Thyroid gland (tissue), 4 donors: ENCODE measurements around the gene COL4A4. TPM values are rescaled to one million over a fixed set of nuclear protein-coding genes. Genes with fewer than 3 reads are reported as not detected.

Experiments
- DNase-seq, 2 donors: peaks; one replicate each; pipeline ENCODE4 v3.0.0-alpha.2; 2019
- H3K27ac ChIP-seq, 3 donors: fragments of 200-600 bp; sonication (generic); 1 replicate in 2 of 3; 2 replicates in 1 of 3; pipeline ENCODE4 v1.5.1; 2016 to 2019; ENCODE audit warnings: mild to moderate bottlenecking in 1 of 3, moderate library complexity in 1 of 3
- H3K27me3 ChIP-seq: fragments of 200-600 bp; sonication (generic); one replicate; pipeline ENCODE4 v1.5.1; 2019
- H3K36me3 ChIP-seq, 2 donors: fragments of 200-600 bp; sonication (generic); one replicate each; pipeline ENCODE4 v1.5.1; 2016 to 2019
- H3K4me1 ChIP-seq, 2 donors: fragments of 200-600 bp; sonication (generic); one replicate each; pipeline ENCODE4 v1.5.1; 2017 to 2019
- H3K4me3 ChIP-seq, 3 donors: fragments of 200-600 bp; sonication (generic); replicated peaks in 1 of 3; 1 replicate in 2 of 3; 2 replicates in 1 of 3; pipeline ENCODE4 v1.5.1; 2016; ENCODE audit warnings: mild to moderate bottlenecking in 1 of 3
- H3K9me3 ChIP-seq: fragments of 200-600 bp; sonication (generic); one replicate; pipeline ENCODE4 v1.5.1; 2017
- CTCF ChIP-seq, 6 experiments: fragments of 200-600 bp in 3 of 6; fragments of 450-650 bp in 3 of 6; sonication (generic) in 3 of 6; IDR thresholded peaks; one replicate each; pipeline ENCODE4 v1.5.1; 2016 to 2019; ENCODE audit warnings: antibody characterized with exemption in 6 of 6, mild to moderate bottlenecking in 2 of 6, inconsistent platforms in 1 of 6, moderate library complexity in 1 of 6
- POLR2A ChIP-seq, 2 donors: fragments of 450-650 bp; IDR thresholded peaks; one replicate each; pipeline ENCODE4 v1.6.1; 2017; ENCODE audit warnings: antibody characterized with exemption in 2 of 2, mild to moderate bottlenecking in 2 of 2, moderate library complexity in 1 of 2
- WGBS, 2 donors: methylation state at CpG; one replicate each; pipeline ENCODE4 v1.1.5; 2017; 5-methylcytosine and 5-hydroxymethylcytosine counted together
- intact Hi-C: fragments of 100-400 bp; cut with DNase I; formaldehyde crosslinking; loops from one replicate; pipeline ENCODE4 v1.15.1; 2023
- total RNA-seq, 4 donors: library from RNA; depleted of rRNA; stranded (reverse); fragments of >200 nt; gene quantifications; one replicate each; pipeline ENCODE4 v1.2.3, GENCODE V29; 2016

The COL4A4 gene
- total RNA-seq, 4 donors from 2014 or later: 16.5 to 41.7 (median 34.2) TPM

GRCh38 chr2:227035711-227036367 is 128.2 kb downstream of the COL4A4 start:
- Histone ChIP-seq H3K36me3 (peaks cover 0 to 3% of the 10 kb centered on the region in 2 donors), H3K27me3 (no peaks in the 10 kb centered on the region), H3K4me3 (no peak overlapping the region), H3K27ac (no peak overlapping the region), H3K4me1 (no peaks in the 10 kb centered on the region), H3K9me3 (no peaks in the 10 kb centered on the region)
- TF ChIP-seq POLR2A (IDR thresholded peaks at IDR 0.05) (no peak), CTCF (IDR thresholded peaks at IDR 0.05) (no peak)
- 65% methylated on average over 7 of the region's 7 CpGs for WGBS, 2 donors
- intact Hi-C loops: no loop called here
- no peak for DNase-seq

GRCh38 chr2:227033471-227034148 is 130.4 kb downstream of the COL4A4 start:
- Histone ChIP-seq H3K4me3 (no peak overlapping the region), H3K4me1 (no peaks in the 10 kb centered on the region), H3K36me3 (peaks cover 0 to 3% of the 10 kb centered on the region in 2 donors), H3K9me3 (no peaks in the 10 kb centered on the region), H3K27ac (no peak overlapping the region), H3K27me3 (no peaks in the 10 kb centered on the region)
- TF ChIP-seq CTCF (IDR thresholded peaks at IDR 0.05) (peak in 3 of 6 experiments; percentile 26 to 63 (median 29)), POLR2A (IDR thresholded peaks at IDR 0.05) (no peak)
- 61 to 64% methylated on average over 16 of the region's 16 CpGs for WGBS, 2 donors
- DNase-seq: peak; percentile 13 to 40
- intact Hi-C loops: no loop called here

GRCh38 chr2:227031379-227031778 is 132.6 kb downstream of the COL4A4 start:
- Histone ChIP-seq H3K27me3 (no peaks in the 10 kb centered on the region), H3K9me3 (no peaks in the 10 kb centered on the region), H3K4me3 (no peak overlapping the region), H3K36me3 (peaks cover 0 to 3% of the 10 kb centered on the region in 2 donors), H3K4me1 (no peaks in the 10 kb centered on the region), H3K27ac (no peak overlapping the region)
- intact Hi-C loops: no loop called here
- 64 to 88% methylated on average over 3 of the region's 3 CpGs for WGBS, 2 donors
- DNase-seq: no peak
- TF ChIP-seq POLR2A (IDR thresholded peaks at IDR 0.05) (no peak), CTCF (IDR thresholded peaks at IDR 0.05) (no peak)

GRCh38 chr2:227030789-227031188 is 133.2 kb downstream of the COL4A4 start:
- Histone ChIP-seq H3K4me3 (no peak overlapping the region), H3K4me1 (no peaks in the 10 kb centered on the region), H3K27me3 (no peaks in the 10 kb centered on the region), H3K9me3 (no peaks in the 10 kb centered on the region), H3K36me3 (peaks cover 0 to 3% of the 10 kb centered on the region in 2 donors), H3K27ac (no peak overlapping the region)
- no peak for DNase-seq
- 75 to 88% methylated on average over 2 of the region's 2 CpGs for WGBS, 2 donors
- intact Hi-C loops: no loop called here
- TF ChIP-seq POLR2A (IDR thresholded peaks at IDR 0.05) (no peak), CTCF (IDR thresholded peaks at IDR 0.05) (no peak)

- no peak overlapping the region for H3K27ac ChIP-seq
- H3K27me3 ChIP-seq: no peaks in the 10 kb centered on the region
- 86 to 94% methylated on average over 3 of the region's 3 CpGs for WGBS, 2 donors
- H3K4me3 ChIP-seq: no peak overlapping the region
- no peaks in the 10 kb centered on the region for H3K4me1 ChIP-seq
- TF ChIP-seq POLR2A (IDR thresholded peaks at IDR 0.05) (no peak), CTCF (IDR thresholded peaks at IDR 0.05) (no peak)
- no peak for DNase-seq
- H3K36me3 ChIP-seq: peaks cover 0 to 6% of the 10 kb centered on the region in 2 donors
- intact Hi-C loops: no loop called here
- H3K9me3 ChIP-seq: no peaks in the 10 kb centered on the region
These were observed 134.4 kb downstream of the COL4A4 start for GRCh38 chr2:227029426-227030105.
